Small intestine (tissue), 7 donors: ENCODE results near the gene FOXM1. TPM values are rescaled to one million over a fixed set of nuclear protein-coding genes. Genes with fewer than 3 reads are reported as not detected.

ENCODE experiments used
- DNase-seq, 2 donors: peaks; one replicate each; pipeline versions ENCODE4 v3.0.0 to v3.0.0-alpha.2; 2013
- FAIRE-seq: peaks from 2 replicates; lab custom pipeline; 2012; peaks lifted over from hg19 to GRCh38; lab: Jason Lieb, UNC
- H3K27ac ChIP-seq, 3 donors: one replicate each; pipeline ENCODE4 v1.5.1; 2013; ENCODE audit warnings: low read length in 2 of 3, mild to moderate bottlenecking in 2 of 3, control low read depth in 1 of 3, inconsistent platforms in 1 of 3, low read depth in 1 of 3, moderate library complexity in 1 of 3
- H3K27me3 ChIP-seq, 3 donors: one replicate each; pipeline ENCODE4 v1.6.1; 2013; ENCODE audit warnings: low read length in 3 of 3, inconsistent platforms in 1 of 3; ENCODE audit not compliant: control insufficient read depth in 3 of 3, insufficient read depth in 3 of 3
- H3K36me3 ChIP-seq, 3 donors: one replicate each; pipeline ENCODE4 v1.6.1; 2013; ENCODE audit warnings: low read length in 3 of 3, inconsistent platforms in 1 of 3, low read depth in 1 of 3, mild to moderate bottlenecking in 1 of 3, moderate library complexity in 1 of 3; ENCODE audit not compliant: control insufficient read depth in 3 of 3, insufficient read depth in 2 of 3
- H3K4me1 ChIP-seq, 3 donors: one replicate each; pipeline ENCODE4 v1.6.1; 2013; ENCODE audit warnings: low read length in 2 of 3, inconsistent platforms in 1 of 3, low read depth in 1 of 3, mild to moderate bottlenecking in 1 of 3, moderate library complexity in 1 of 3; ENCODE audit not compliant: control insufficient read depth in 3 of 3, insufficient read depth in 2 of 3
- H3K4me3 ChIP-seq, 3 donors: one replicate each; pipeline ENCODE4 v1.5.1; 2013; ENCODE audit warnings: low read length in 3 of 3, control low read depth in 1 of 3, inconsistent platforms in 1 of 3, low read depth in 1 of 3, mild to moderate bottlenecking in 1 of 3, moderate library complexity in 1 of 3
- H3K9me3 ChIP-seq, 2 donors: one replicate each; pipeline ENCODE4 v1.6.1; 2013; ENCODE audit warnings: low read depth in 1 of 2, low read length in 1 of 2; ENCODE audit not compliant: control insufficient read depth in 2 of 2, insufficient read depth in 1 of 2
- WGBS, 3 donors: extraction: QIAGEN DNeasy Blood & Tissue Kit; methylation state at CpG; one replicate each; pipeline ENCODE4 v1.1.7; 2013; 5-methylcytosine and 5-hydroxymethylcytosine counted together
- polyA plus RNA-seq, 4 donors: library from polyadenylated mRNA; stranded (reverse) in 3 of 4; unstranded in 1 of 4; fragments of 200-250 nt in 3 of 4; fragments of 120-200 nt in 1 of 4; gene quantifications; one replicate each; pipeline versions ENCODE4 v1.2.1 to v1.2.3, GENCODE V29; 2013
- donor health status: healthy with polysubstance abuse.
- donor health status: control.
- donor health status: control.
- donor health status: Bipolar disorder and iron deficiency.
- donor health status: healthy.

FOXM1 gene
- polyA plus RNA-seq, 4 donors: 2.4 to 38.8 (median 10.3) TPM

- Histone ChIP-seq H3K27me3 (no peaks in the 10 kb centered on the region), H3K9me3 (no peaks in the 10 kb centered on the region), H3K36me3 (peaks cover 0 to 12% (median 0%) of the 10 kb centered on the region in 3 donors), H3K4me3 (peak overlapping the region; percentile 86 to 89 (median 88)), H3K27ac (peak overlapping the region; percentile 66 to 95 (median 86)), H3K4me1 (peaks cover 0 to 5% (median 0%) of the 10 kb centered on the region in 3 donors)
- WGBS, 3 donors: 22 to 24% (median 23%) methylated on average over 42 of the region's 42 CpGs
- FAIRE-seq (no peak), DNase-seq (peak; percentile 24 to 72)
These were observed 14.5 kb upstream of the FOXM1 start for GRCh38 chr12:2891240-2892053.

- 0 to 1% (median 0%) methylated on average over 63 to 83 of the region's 83 CpGs for WGBS, 3 donors
- DNase-seq (peak; percentile 98), FAIRE-seq (no peak)
- H3K4me3 ChIP-seq: peak within 1 kb of the TSS; percentile 86 to 89 (median 88)
- peaks cover 0 to 5% (median 0%) of the 10 kb centered on the region in 3 donors for H3K4me1 ChIP-seq
- no peaks in the 10 kb centered on the region for H3K9me3 ChIP-seq
- no peaks in the 10 kb centered on the region for H3K27me3 ChIP-seq
- peaks cover 0 to 15% (median 0%) of the 10 kb centered on the region in 3 donors for H3K36me3 ChIP-seq
- H3K27ac ChIP-seq: peak within 1 kb of the TSS; percentile 66 to 95 (median 86)
These were observed 13.6 kb upstream of the FOXM1 start, which contains the start of gene TULP3 for GRCh38 chr12:2890388-2891239. TULP3 (plus strand) TSS chr12:2890891; CDS start chr12:2890948, 57 bp downstream.

- 73 to 75% (median 74%) methylated on average over 9 to 10 of the region's 10 CpGs for WGBS, 3 donors
- Histone ChIP-seq H3K9me3 (no peaks in the 10 kb centered on the region), H3K4me3 (peak overlapping the region; percentile 86 to 89 (median 88)), H3K4me1 (peaks cover 0 to 5% (median 0%) of the 10 kb centered on the region in 3 donors), H3K36me3 (peaks cover 0 to 18% (median 0%) of the 10 kb centered on the region in 3 donors), H3K27me3 (no peaks in the 10 kb centered on the region), H3K27ac (peak overlapping the region in 2 of 3 donors; percentile 76 to 82)
- FAIRE-seq (no peak), DNase-seq (no peak)
These were observed 13.0 kb upstream of the FOXM1 start for GRCh38 chr12:2890001-2890387.

- H3K4me3 ChIP-seq: no peak overlapping the region
- no peak overlapping the region for H3K27ac ChIP-seq
- no peaks in the 10 kb centered on the region for H3K9me3 ChIP-seq
- WGBS, 3 donors: 67 to 85% (median 79%) methylated on average over 10 of the region's 10 CpGs
- FAIRE-seq (no peak), DNase-seq (no peak)
- no peaks in the 10 kb centered on the region for H3K27me3 ChIP-seq
- peaks cover 0 to 20% (median 0%) of the 10 kb centered on the region in 3 donors for H3K36me3 ChIP-seq
- H3K4me1 ChIP-seq: peaks cover 0 to 5% (median 0%) of the 10 kb centered on the region in 3 donors
These were observed 9.9 kb upstream of the FOXM1 start for GRCh38 chr12:2886768-2887450.

GRCh38 chr12:2884810-2885209, 7.8 kb upstream of the FOXM1 start:
- Histone ChIP-seq H3K27me3 (no peaks in the 10 kb centered on the region), H3K9me3 (no peaks in the 10 kb centered on the region), H3K27ac (no peak overlapping the region), H3K4me3 (no peak overlapping the region), H3K36me3 (peaks cover 0 to 26% (median 0%) of the 10 kb centered on the region in 3 donors), H3K4me1 (no peaks in the 10 kb centered on the region)
- no peak for FAIRE-seq
- 43 to 69% (median 51%) methylated on average over 2 of the region's 2 CpGs for WGBS, 3 donors
- DNase-seq: peak in 1 of 2 donors; percentile 3

GRCh38 chr12:2879853-2880252, 2.9 kb upstream of the FOXM1 start:
- peaks cover 0 to 14% (median 0%) of the 10 kb centered on the region in 3 donors for H3K36me3 ChIP-seq
- DNase-seq: no peak
- no peaks in the 10 kb centered on the region for H3K27me3 ChIP-seq
- H3K9me3 ChIP-seq: no peaks in the 10 kb centered on the region
- no peak overlapping the region for H3K4me3 ChIP-seq
- no peak for FAIRE-seq
- H3K4me1 ChIP-seq: peaks cover 0 to 10% (median 4%) of the 10 kb centered on the region in 3 donors
- no peak overlapping the region for H3K27ac ChIP-seq
- WGBS, 3 donors: 95 to 99% (median 98%) methylated on average over 3 of the region's 3 CpGs

- Histone ChIP-seq H3K27ac (peak overlapping the region; percentile 91 to 97 (median 93)), H3K27me3 (no peaks in the 10 kb centered on the region), H3K4me3 (peak overlapping the region in 2 of 3 donors; percentile 83 to 90), H3K9me3 (no peaks in the 10 kb centered on the region), H3K36me3 (peaks cover 0 to 18% (median 0%) of the 10 kb centered on the region in 3 donors), H3K4me1 (peaks cover 0 to 10% (median 4%) of the 10 kb centered on the region in 3 donors)
- DNase-seq: peak; percentile 34 to 49
- no peak for FAIRE-seq
- WGBS, 3 donors: 7 to 29% (median 20%) methylated on average over 16 of the region's 16 CpGs
These were observed 1.2 kb upstream of the FOXM1 start for GRCh38 chr12:2877953-2878732.
